Keratinocyte (primary cell): ENCODE measurements around the gene KAZALD1.

Experiments
- CTCF ChIP-seq, 3 experiments: IDR thresholded peaks in 1 of 3; conservative IDR thresholded peaks in 1 of 3; optimal IDR thresholded peaks in 1 of 3; 2 replicates in 2 of 3; 3 replicates in 1 of 3; pipeline versions ENCODE3 to v1.5.1; 2011; ENCODE audit warnings: low read length in 3 of 3, mild to moderate bottlenecking in 3 of 3, moderate library complexity in 2 of 3, control low read depth in 1 of 3, inconsistent platforms in 1 of 3; ENCODE audit not compliant: insufficient read depth in 2 of 3; ENCODE audit errors: extremely low read depth in 1 of 3
- EZH2 ChIP-seq: IDR thresholded peaks from one replicate; pipeline ENCODE4 v1.6.1; 2012; ENCODE audit warnings: inconsistent platforms, mild to moderate bottlenecking, low read length, moderate library complexity

- TF ChIP-seq CTCF (optimal IDR thresholded peaks at IDR 0.05 in 1 of 3, IDR thresholded peaks at IDR 0.05 in 1 of 3, conservative IDR thresholded peaks at IDR 0.05 in 1 of 3; ENCODE audit: extremely low read depth in 1 of 3, insufficient read depth in 2 of 3, low read length in 3 of 3) (peak; percentile 69 to 87 (median 86)), EZH2 (peak; percentile 88)
Observed at GRCh38 chr10:101067356-101068083, 5.7 kb downstream of the KAZALD1 start.
